Upper lobe of right lung (tissue), 1 donor: ENCODE results near the gene RASGRF2. TPM values are rescaled to one million over a fixed set of nuclear protein-coding genes. Genes with fewer than 3 reads are reported as not detected.

Experiments
- ATAC-seq: fragments of 200-7000 bp; cut with Tn5 transposase; one replicate; pipeline ENCODE4 v1.9.1; 2020; ENCODE audit warnings: mild to moderate bottlenecking, moderate library complexity
- DNase-seq: peaks from one replicate; pipeline ENCODE4 v3.0.0-alpha.2; 2020
- H3K27ac ChIP-seq: fragments of 200-600 bp; one replicate; pipeline ENCODE4 v1.8.0; 2022
- H3K27me3 ChIP-seq: fragments of 200-600 bp; one replicate; pipeline ENCODE4 v1.8.0; 2022; ENCODE audit warnings: mild to moderate bottlenecking
- H3K36me3 ChIP-seq: fragments of 200-600 bp; one replicate; pipeline ENCODE4 v1.8.0; 2022
- H3K4me1 ChIP-seq: fragments of 200-600 bp; one replicate; pipeline ENCODE4 v1.8.0; 2022
- H3K4me3 ChIP-seq: fragments of 200-600 bp; one replicate; pipeline ENCODE4 v1.8.0; 2022; ENCODE audit warnings: mild to moderate bottlenecking
- H3K9me3 ChIP-seq: fragments of 200-600 bp; one replicate; pipeline ENCODE4 v1.8.0; 2022
- intact Hi-C: fragments of 100-400 bp; cut with DNase I; formaldehyde crosslinking; loops from one replicate; pipeline ENCODE4 v1.11.0; 2022
- total RNA-seq: library from RNA; stranded (reverse); fragmentation: NEBNext Ultra II Directional; extraction: Animal tissue kit (Norgen Biotek cat#: 25700); gene quantifications from one replicate; pipeline ENCODE4 v1.2.1, GENCODE V29; 2021
- TF ChIP-seq, protein P1 (sequence below): fragments of 200-600 bp; IDR thresholded peaks from one replicate; pipeline ENCODE4 v1.8.0; 2022; ENCODE audit warnings: antibody characterized with exemption
- donor health status: DM: no; HTN: yes; CAD: no; lungs with severe emphysema.

Gene RASGRF2
- total RNA-seq, 1 donor from 2014 or later, result 5.4 TPM

DNA sequence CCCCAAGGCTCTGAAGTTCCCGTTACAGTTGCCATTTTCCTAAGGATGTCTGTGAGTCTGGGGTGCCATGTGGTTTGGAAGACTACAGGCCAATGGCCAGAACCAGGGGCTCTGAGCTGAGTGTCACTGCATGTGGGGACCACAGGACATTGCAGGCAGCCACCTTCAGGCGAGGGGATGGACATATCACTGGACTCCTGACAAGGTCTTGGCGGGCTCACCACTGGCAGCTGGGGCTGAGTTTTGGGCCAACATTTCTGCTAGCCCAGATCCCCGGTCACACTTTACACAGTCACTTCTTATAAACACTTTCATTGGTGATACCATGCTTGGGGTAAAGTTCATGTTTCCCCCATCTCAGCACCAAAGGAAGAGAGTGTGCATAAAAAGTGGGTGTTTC, 109.8 kb downstream of the RASGRF2 start:
- H3K27ac ChIP-seq, result no peak overlapping the region
- no peak overlapping the region for H3K4me3 ChIP-seq
- no peaks in the 10 kb centered on the region for H3K4me1 ChIP-seq
- intact Hi-C loops, result no loop called here
- TF ChIP-seq, protein P1, sequence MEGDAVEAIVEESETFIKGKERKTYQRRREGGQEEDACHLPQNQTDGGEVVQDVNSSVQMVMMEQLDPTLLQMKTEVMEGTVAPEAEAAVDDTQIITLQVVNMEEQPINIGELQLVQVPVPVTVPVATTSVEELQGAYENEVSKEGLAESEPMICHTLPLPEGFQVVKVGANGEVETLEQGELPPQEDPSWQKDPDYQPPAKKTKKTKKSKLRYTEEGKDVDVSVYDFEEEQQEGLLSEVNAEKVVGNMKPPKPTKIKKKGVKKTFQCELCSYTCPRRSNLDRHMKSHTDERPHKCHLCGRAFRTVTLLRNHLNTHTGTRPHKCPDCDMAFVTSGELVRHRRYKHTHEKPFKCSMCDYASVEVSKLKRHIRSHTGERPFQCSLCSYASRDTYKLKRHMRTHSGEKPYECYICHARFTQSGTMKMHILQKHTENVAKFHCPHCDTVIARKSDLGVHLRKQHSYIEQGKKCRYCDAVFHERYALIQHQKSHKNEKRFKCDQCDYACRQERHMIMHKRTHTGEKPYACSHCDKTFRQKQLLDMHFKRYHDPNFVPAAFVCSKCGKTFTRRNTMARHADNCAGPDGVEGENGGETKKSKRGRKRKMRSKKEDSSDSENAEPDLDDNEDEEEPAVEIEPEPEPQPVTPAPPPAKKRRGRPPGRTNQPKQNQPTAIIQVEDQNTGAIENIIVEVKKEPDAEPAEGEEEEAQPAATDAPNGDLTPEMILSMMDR, result no peak
- H3K27me3 ChIP-seq, result no peaks in the 10 kb centered on the region
- ATAC-seq (no peak), DNase-seq (no peak)
- no peaks in the 10 kb centered on the region for H3K9me3 ChIP-seq
- no peaks in the 10 kb centered on the region for H3K36me3 ChIP-seq

DNA sequence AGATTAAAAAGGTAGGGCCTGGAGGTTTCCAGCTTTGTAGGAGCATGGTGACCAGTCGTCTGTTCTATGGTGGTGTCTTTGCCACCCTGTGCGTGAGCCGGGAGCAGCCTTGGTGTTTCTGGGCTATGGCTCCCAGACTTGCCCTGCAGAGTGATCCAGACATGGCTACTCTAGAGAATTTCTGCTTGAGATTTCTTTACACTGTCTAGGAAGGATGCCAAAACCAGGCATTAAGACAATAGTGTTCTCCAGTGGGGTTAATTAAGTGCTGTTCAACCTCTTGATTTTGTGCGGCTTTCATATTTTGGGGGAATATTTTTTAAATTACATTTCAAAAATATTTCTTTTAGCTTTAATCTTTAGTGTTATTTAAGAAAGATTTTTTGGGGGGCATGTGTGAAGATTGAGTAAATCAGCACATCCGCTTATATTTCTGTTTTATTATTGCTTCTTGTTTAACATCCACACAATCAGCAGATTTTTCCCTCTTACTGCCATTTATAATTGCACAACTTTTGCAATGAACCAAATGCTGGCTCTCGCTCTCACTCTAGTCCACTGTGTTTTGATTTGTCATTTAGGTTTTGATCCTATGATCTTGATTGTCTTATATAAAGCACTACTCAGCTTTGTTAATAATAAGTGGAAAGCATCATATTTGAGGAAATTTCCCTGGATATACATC, 110.5 kb downstream of the RASGRF2 start:
- Histone ChIP-seq H3K27me3 (no peaks in the 10 kb centered on the region), H3K4me1 (no peaks in the 10 kb centered on the region), H3K4me3 (no peak overlapping the region), H3K27ac (no peak overlapping the region), H3K9me3 (no peaks in the 10 kb centered on the region), H3K36me3 (no peaks in the 10 kb centered on the region)
- no peak for ATAC-seq
- DNase-seq, result no peak
- TF ChIP-seq, protein P1, result no peak
- intact Hi-C loops, result no loop called here

DNA sequence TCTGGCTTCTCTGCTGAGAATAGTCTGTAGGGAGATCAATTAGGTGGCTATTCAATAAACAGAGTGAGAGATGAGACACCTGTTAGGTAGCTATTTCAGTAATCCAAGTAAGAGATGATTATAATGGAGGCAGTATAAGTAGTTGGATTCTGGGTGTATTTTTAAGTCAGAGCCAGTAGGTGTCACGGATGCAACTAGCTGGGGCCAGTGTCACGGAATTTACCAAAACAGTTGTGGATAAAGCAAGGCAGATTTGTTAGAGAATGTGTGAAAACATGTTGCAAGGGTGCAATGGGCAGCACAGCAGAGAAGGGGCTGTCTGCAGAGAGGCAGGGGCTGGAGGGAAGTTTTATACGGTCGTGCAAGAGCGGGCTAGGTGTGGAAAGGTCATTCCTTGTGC, 114.9 kb downstream of the RASGRF2 start:
- Histone ChIP-seq H3K4me3 (no peak overlapping the region), H3K4me1 (no peaks in the 10 kb centered on the region), H3K36me3 (no peaks in the 10 kb centered on the region), H3K9me3 (no peaks in the 10 kb centered on the region), H3K27me3 (no peaks in the 10 kb centered on the region), H3K27ac (no peak overlapping the region)
- TF ChIP-seq, protein P1, result no peak
- intact Hi-C loops, result no loop called here
- DNase-seq (no peak), ATAC-seq (no peak)

DNA sequence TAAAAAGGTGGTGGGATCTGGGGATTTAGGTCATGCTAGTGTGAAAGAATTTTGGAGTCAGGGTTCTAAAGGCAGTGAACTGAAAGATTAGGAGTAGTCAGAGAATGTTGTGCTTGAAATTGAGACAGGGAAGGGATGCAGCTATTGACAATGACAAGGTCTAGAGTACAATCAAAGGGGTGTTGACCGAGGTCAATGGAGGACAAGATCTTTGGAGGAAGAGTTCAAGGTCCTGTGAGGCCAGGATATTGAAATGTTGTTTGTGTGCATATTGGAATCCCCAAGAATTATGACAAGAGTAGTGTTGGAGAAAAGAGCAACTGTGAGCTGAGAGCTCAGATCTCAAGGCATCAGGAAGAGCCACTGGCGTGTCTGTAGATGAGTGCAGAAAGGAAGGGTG, 116.9 kb downstream of the RASGRF2 start:
- H3K36me3 ChIP-seq, result no peaks in the 10 kb centered on the region
- H3K4me1 ChIP-seq, result no peaks in the 10 kb centered on the region
- no peaks in the 10 kb centered on the region for H3K27me3 ChIP-seq
- TF ChIP-seq, protein P1, result no peak
- intact Hi-C loops, result no loop called here
- H3K9me3 ChIP-seq, result no peaks in the 10 kb centered on the region
- DNase-seq (no peak), ATAC-seq (no peak)
- no peak overlapping the region for H3K4me3 ChIP-seq
- H3K27ac ChIP-seq, result no peak overlapping the region

DNA sequence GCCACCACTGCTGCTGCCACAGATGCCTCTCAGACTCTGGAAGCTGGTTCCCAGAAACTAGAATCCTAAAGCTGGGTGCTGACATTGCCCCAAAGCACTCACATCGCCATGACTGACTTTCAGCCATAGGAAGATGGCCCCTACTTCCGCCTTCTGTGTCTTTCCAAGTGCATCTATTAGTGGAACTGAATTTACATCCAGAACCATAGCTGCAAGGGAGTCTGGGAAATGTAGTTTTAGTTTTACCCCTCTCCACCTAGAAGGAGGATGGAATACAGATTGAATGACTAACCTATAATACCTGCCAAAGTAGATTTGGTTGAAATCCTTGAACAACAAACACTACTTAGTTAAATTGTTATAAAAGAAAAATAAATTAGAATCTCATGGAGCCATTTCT, 118.8 kb downstream of the RASGRF2 start:
- intact Hi-C loops, result no loop called here
- Histone ChIP-seq H3K9me3 (no peaks in the 10 kb centered on the region), H3K27ac (no peak overlapping the region), H3K27me3 (no peaks in the 10 kb centered on the region), H3K36me3 (no peaks in the 10 kb centered on the region), H3K4me1 (no peaks in the 10 kb centered on the region), H3K4me3 (no peak overlapping the region)
- TF ChIP-seq, protein P1, result no peak
- ATAC-seq (no peak), DNase-seq (no peak)
